GM19193 (cell line): ENCODE data around the gene PRKCZ.

Experiments used
- POLR2A ChIP-seq: IDR thresholded peaks from 4 replicates; pipeline ENCODE4 v1.6.1; 2011; ENCODE audit not compliant: insufficient read depth, insufficient read length; ENCODE audit errors: extremely low read depth

The PRKCZ gene

GRCh38 chr1:2019571-2020309, 30.5 kb upstream of the PRKCZ start:
- TF ChIP-seq POLR2A, result no peak

- no peak for TF ChIP-seq POLR2A
These were observed 29.9 kb upstream of the PRKCZ start for GRCh38 chr1:2020310-2020655.

GRCh38 chr1:2021550-2021949, 28.7 kb upstream of the PRKCZ start:
- TF ChIP-seq POLR2A, result no peak

- TF ChIP-seq POLR2A, result no peak
These were observed 28.0 kb upstream of the PRKCZ start for GRCh38 chr1:2022063-2022770.

- TF ChIP-seq POLR2A, result no peak
These were observed 27.0 kb upstream of the PRKCZ start for GRCh38 chr1:2023187-2023586.

- no peak for TF ChIP-seq POLR2A
These were observed 25.8 kb upstream of the PRKCZ start for GRCh38 chr1:2024451-2024850.

GRCh38 chr1:2024887-2025286, 25.3 kb upstream of the PRKCZ start:
- TF ChIP-seq POLR2A, result no peak

- no peak for TF ChIP-seq POLR2A
These were observed 24.7 kb upstream of the PRKCZ start for GRCh38 chr1:2025491-2025981.

- TF ChIP-seq POLR2A, result no peak
These were observed 22.1 kb upstream of the PRKCZ start for GRCh38 chr1:2027961-2028583.

GRCh38 chr1:2028870-2029560, 21.2 kb upstream of the PRKCZ start:
- no peak for TF ChIP-seq POLR2A

- no peak for TF ChIP-seq POLR2A
These were observed 20.6 kb upstream of the PRKCZ start for GRCh38 chr1:2029561-2029960.

GRCh38 chr1:2030076-2030871, 19.9 kb upstream of the PRKCZ start:
- no peak for TF ChIP-seq POLR2A

GRCh38 chr1:2031546-2032540, 18.4 kb upstream of the PRKCZ start:
- no peak for TF ChIP-seq POLR2A
